Common myeloid progenitor, CD34-positive (primary cell): ENCODE results near the gene ABLIM3.
A peak's percentile ranks its signal among the peaks of the same experiment; 100 is the strongest.

Experiments
- CTCF ChIA-PET: fragments of 350-600 bp; sonication (Branson Sonifier 250); formaldehyde crosslinking; loops from one replicate; lab custom pipeline; 2021; ENCODE audit warnings: antibody characterized with exemption; lab: Charles Lee
- POLR2A ChIA-PET: fragments of 350-600 bp; sonication (Branson Sonifier 250); formaldehyde crosslinking; loops from one replicate; lab custom pipeline; 2021; ENCODE audit warnings: antibody characterized with exemption; lab: Charles Lee
- DNase-seq, 3 donors: peaks; one replicate each; pipeline versions ENCODE4 v3.0.0 to v3.0.0-alpha.2; 2013
- H3K27ac ChIP-seq, 2 experiments: 1 replicate in 1 of 2; 2 replicates in 1 of 2; pipeline ENCODE4 v1.7.0; 2013; ENCODE audit warnings: inconsistent platforms in 2 of 2, low read length in 2 of 2, mild to moderate bottlenecking in 2 of 2, low read depth in 1 of 2, moderate library complexity in 1 of 2; ENCODE audit not compliant: severe bottlenecking in 2 of 2, insufficient read depth in 1 of 2, poor library complexity in 1 of 2
- H3K27me3 ChIP-seq, 5 experiments: replicated peaks in 2 of 5; 1 replicate in 3 of 5; 2 replicates in 2 of 5; pipeline versions ENCODE4 v1.6.1 to v1.7.0; 2013; ENCODE audit warnings: low read length in 4 of 5, mild to moderate bottlenecking in 2 of 5, moderate library complexity in 2 of 5, inconsistent platforms in 1 of 5; ENCODE audit not compliant: insufficient read depth in 5 of 5, control insufficient read depth in 4 of 5
- H3K36me3 ChIP-seq, 4 experiments: 1 replicate in 2 of 4; 2 replicates in 2 of 4; pipeline versions ENCODE4 v1.6.1 to v1.7.0; 2013; ENCODE audit warnings: low read length in 3 of 4, control low read depth in 1 of 4, mild to moderate bottlenecking in 1 of 4; ENCODE audit not compliant: control insufficient read depth in 4 of 4, insufficient read depth in 4 of 4
- H3K4me1 ChIP-seq, 4 experiments: 1 replicate in 3 of 4; 2 replicates in 1 of 4; pipeline versions ENCODE4 v1.6.1 to v1.7.1; 2013; ENCODE audit warnings: low read length in 3 of 4, mild to moderate bottlenecking in 3 of 4, control low read depth in 1 of 4, inconsistent platforms in 1 of 4, moderate library complexity in 1 of 4; ENCODE audit not compliant: control insufficient read depth in 4 of 4, insufficient read depth in 4 of 4; ENCODE audit errors: control extremely low read depth in 1 of 4
- H3K4me3 ChIP-seq, 7 experiments: 1 replicate in 4 of 7; 2 replicates in 3 of 7; pipeline versions ENCODE4 v1.5.1 to v1.7.0; 2013; ENCODE audit warnings: mild to moderate bottlenecking in 7 of 7, low read length in 6 of 7, moderate library complexity in 6 of 7, inconsistent platforms in 2 of 7, low read depth in 2 of 7, control low read depth in 1 of 7; ENCODE audit not compliant: insufficient read depth in 4 of 7, control insufficient read depth in 1 of 7; ENCODE audit errors: extremely low read depth in 1 of 7
- H3K9me3 ChIP-seq, 5 experiments: 1 replicate in 4 of 5; 2 replicates in 1 of 5; pipeline versions ENCODE4 v1.6.1 to v1.7.1; 2013; ENCODE audit warnings: low read length in 4 of 5, mild to moderate bottlenecking in 2 of 5, inconsistent platforms in 1 of 5, low read depth in 1 of 5, moderate library complexity in 1 of 5; ENCODE audit not compliant: control insufficient read depth in 4 of 5, insufficient read depth in 2 of 5; ENCODE audit errors: control extremely low read depth in 1 of 5
- WGBS: methylation state at CpG from one replicate; pipeline ENCODE4 v1.1.5; 2013; ENCODE audit not compliant: insufficient coverage; 5-methylcytosine and 5-hydroxymethylcytosine counted together

ABLIM3 gene

GRCh38 chr5:149206524-149207141 is 65.3 kb downstream of the ABLIM3 start:
- H3K9me3 ChIP-seq, result no peaks in the 10 kb centered on the region
- H3K27ac ChIP-seq, result no peak overlapping the region
- no peak overlapping the region for H3K4me3 ChIP-seq
- DNase-seq, result no peak
- peaks cover 0 to 22% (median 7%) of the 10 kb centered on the region in 4 experiments for H3K4me1 ChIP-seq
- H3K27me3 ChIP-seq, result no peaks in the 10 kb centered on the region
- H3K36me3 ChIP-seq, result no peaks in the 10 kb centered on the region
- 93% methylated on average over 10 of the region's 10 CpGs for WGBS
- POLR2A ChIA-PET, result no interaction called here
- CTCF ChIA-PET, result no interaction called here

- H3K36me3 ChIP-seq, result no peaks in the 10 kb centered on the region
- WGBS, result no CpG with 5 or more reads among the region's 2 CpGs
Observed at GRCh38 chr5:149207831-149208230, 66.5 kb downstream of the ABLIM3 start.

GRCh38 chr5:149210225-149210624 is 68.9 kb downstream of the ABLIM3 start:
- Histone ChIP-seq H3K4me1 (peaks cover 0 to 22% (median 7%) of the 10 kb centered on the region in 4 experiments), H3K9me3 (no peaks in the 10 kb centered on the region), H3K36me3 (no peaks in the 10 kb centered on the region), H3K27ac (no peak overlapping the region), H3K27me3 (no peaks in the 10 kb centered on the region), H3K4me3 (no peak overlapping the region)
- ChIA-PET CTCF (no interaction called here), POLR2A (no interaction called here)
- 93% methylated on average over 3 of the region's 4 CpGs for WGBS
- no peak for DNase-seq

More at GRCh38 chr5:149207831-149208230, 66.5 kb downstream of the ABLIM3 start:
- Histone ChIP-seq H3K9me3 (no peaks in the 10 kb centered on the region), H3K4me3 (no peak overlapping the region), H3K27me3 (no peaks in the 10 kb centered on the region), H3K27ac (no peak overlapping the region), H3K4me1 (peaks cover 0 to 22% (median 7%) of the 10 kb centered on the region in 4 experiments)
- peak; percentile 35 to 93 (median 93) for DNase-seq
- ChIA-PET POLR2A (no interaction called here), CTCF (interaction anchor here (0.7 kb wide), 1 partner anchor 231 kb away, joined by 3 read pairs; no protein-coding TSS in a partner anchor)

GRCh38 chr5:149210968-149211490 is 69.7 kb downstream of the ABLIM3 start:
- Histone ChIP-seq H3K9me3 (no peaks in the 10 kb centered on the region), H3K4me1 (peaks cover 0 to 22% (median 7%) of the 10 kb centered on the region in 4 experiments), H3K27me3 (no peaks in the 10 kb centered on the region), H3K36me3 (no peaks in the 10 kb centered on the region), H3K4me3 (no peak overlapping the region), H3K27ac (no peak overlapping the region)
- POLR2A ChIA-PET, result no interaction called here
- DNase-seq, result peak in 2 of 3 donors; percentile 33 to 47
- CTCF ChIA-PET, result interaction anchor here (0.9 to 1.1 kb wide), 2 partner anchors 11 to 70 kb away, joined by 3 to 4 read pairs; partner anchors contain the start of gene ABLIM3
- 100% methylated on average over 1 of the region's 4 CpGs for WGBS

DNA sequence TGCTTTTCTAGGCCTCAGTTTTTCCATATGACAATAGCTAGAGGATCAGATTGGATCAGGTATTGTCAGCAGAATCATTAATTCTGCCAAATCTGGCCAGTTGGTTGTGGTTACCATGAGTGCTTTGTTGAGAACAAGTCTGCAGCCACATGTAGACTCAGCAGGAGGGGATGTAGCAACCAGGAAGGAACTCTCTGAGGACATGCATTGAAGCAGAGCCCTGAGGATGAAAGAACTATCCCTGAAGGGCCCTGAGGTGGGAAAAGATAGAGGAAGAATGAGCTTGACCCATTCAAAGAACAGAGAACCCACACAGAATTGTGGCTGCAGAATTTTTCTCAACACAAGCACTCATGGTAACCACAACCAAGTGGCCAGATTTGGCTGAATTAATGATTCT is 70.3 kb downstream of the ABLIM3 start:
- ChIA-PET POLR2A (no interaction called here), CTCF (interaction anchor here (0.9 to 1.1 kb wide), 2 partner anchors 11 to 70 kb away, joined by 3 to 4 read pairs; partner anchors contain the start of gene ABLIM3)
- H3K27ac ChIP-seq, result no peak overlapping the region
- no peaks in the 10 kb centered on the region for H3K27me3 ChIP-seq
- H3K9me3 ChIP-seq, result no peaks in the 10 kb centered on the region
- H3K4me3 ChIP-seq, result no peak overlapping the region
- peaks cover 0 to 22% (median 10%) of the 10 kb centered on the region in 4 experiments for H3K4me1 ChIP-seq
- no peaks in the 10 kb centered on the region for H3K36me3 ChIP-seq
- no peak for DNase-seq

GRCh38 chr5:149212198-149212951 is 71.1 kb downstream of the ABLIM3 start:
- no peak overlapping the region for H3K27ac ChIP-seq
- ChIA-PET CTCF (no interaction called here), POLR2A (no interaction called here)
- no peak for DNase-seq
- H3K4me1 ChIP-seq, result peaks cover 0 to 18% (median 11%) of the 10 kb centered on the region in 4 experiments
- H3K27me3 ChIP-seq, result no peaks in the 10 kb centered on the region
- H3K36me3 ChIP-seq, result no peaks in the 10 kb centered on the region
- no peak overlapping the region for H3K4me3 ChIP-seq
- WGBS, result 90% methylated on average over 7 of the region's 7 CpGs
- no peaks in the 10 kb centered on the region for H3K9me3 ChIP-seq
